ENCODE data around the gene ZNF821.

The ZNF821 gene

DNA sequence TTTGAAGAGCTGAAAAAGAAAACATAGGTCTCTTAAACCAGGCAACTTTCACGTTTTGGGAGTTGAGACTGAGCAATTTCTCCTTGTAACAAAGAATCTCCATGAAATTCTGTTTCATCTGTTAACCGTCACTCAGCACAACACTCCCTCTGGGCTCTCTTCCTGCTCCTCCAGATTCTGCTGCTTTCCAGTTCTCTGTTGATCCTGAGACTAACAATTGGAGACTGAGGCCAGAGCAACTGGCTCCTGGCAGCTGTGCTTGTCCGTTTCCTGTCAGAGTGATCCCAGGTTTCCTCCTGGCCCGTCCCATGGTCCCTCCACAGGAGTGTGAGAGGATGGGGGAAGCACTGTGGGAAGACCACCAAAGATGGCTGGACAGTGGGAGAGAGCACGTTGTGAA is 43.8 kb upstream of the ZNF821 start:
- DNase-seq (ENCODE audit: low read depth) = no peak
- TF ChIP-seq, protein P1, sequence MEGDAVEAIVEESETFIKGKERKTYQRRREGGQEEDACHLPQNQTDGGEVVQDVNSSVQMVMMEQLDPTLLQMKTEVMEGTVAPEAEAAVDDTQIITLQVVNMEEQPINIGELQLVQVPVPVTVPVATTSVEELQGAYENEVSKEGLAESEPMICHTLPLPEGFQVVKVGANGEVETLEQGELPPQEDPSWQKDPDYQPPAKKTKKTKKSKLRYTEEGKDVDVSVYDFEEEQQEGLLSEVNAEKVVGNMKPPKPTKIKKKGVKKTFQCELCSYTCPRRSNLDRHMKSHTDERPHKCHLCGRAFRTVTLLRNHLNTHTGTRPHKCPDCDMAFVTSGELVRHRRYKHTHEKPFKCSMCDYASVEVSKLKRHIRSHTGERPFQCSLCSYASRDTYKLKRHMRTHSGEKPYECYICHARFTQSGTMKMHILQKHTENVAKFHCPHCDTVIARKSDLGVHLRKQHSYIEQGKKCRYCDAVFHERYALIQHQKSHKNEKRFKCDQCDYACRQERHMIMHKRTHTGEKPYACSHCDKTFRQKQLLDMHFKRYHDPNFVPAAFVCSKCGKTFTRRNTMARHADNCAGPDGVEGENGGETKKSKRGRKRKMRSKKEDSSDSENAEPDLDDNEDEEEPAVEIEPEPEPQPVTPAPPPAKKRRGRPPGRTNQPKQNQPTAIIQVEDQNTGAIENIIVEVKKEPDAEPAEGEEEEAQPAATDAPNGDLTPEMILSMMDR (conservative IDR thresholded peaks at IDR 0.05; ENCODE audit: control insufficient read depth, insufficient read depth, low read depth, low read length) = no peak
- no peak overlapping the region for H3K4me3 ChIP-seq (ENCODE audit: control insufficient read depth, low read depth, low read length)

DNA sequence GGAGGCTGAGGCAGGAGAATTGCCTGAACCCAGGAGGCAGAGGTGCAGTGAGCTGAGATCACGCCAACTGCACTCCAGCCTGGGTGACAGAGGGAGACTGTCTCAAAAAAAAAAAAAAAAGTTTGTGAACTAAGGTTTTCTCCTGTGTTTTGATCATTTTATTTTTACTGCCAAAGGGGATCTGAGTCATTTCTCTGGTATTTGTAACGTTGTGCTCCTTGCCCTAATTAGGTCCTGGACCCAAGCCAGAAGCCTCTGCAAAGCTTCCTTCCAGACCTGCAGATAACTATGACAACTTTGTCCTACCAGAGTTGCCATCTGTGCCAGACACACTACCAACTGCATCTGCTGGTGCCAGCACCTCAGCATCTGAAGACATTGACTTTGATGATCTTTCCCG is 43.4 kb upstream of the ZNF821 start:
- no peak overlapping the region for H3K4me3 ChIP-seq (ENCODE audit: control insufficient read depth, low read depth, low read length)
- peak; percentile 90 for DNase-seq (ENCODE audit: low read depth)
- TF ChIP-seq, protein P1 (conservative IDR thresholded peaks at IDR 0.05; ENCODE audit: control insufficient read depth, insufficient read depth, low read depth, low read length) = no peak

DNA sequence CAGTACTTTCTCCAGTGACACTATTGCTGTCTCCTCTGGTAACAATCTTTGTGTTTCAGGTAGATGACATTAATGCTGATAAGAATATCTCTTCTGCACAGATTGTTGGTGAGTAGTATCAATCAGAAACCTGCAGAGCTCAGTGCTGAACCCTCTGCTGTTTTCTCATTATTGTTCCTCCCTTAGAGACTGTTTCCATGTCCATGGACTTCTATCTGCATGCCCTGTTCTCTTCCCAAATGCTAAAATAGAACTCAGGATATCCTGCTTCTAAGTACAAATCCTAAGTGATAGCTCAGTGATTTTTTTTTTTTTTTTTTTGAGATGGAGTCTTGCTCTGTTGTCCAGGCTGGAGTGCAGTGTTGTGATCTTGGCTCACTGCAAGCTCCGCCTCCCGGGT is 40.7 kb upstream of the ZNF821 start:
- no peak overlapping the region for H3K4me3 ChIP-seq (ENCODE audit: control insufficient read depth, low read depth, low read length)
- TF ChIP-seq, protein P1 (conservative IDR thresholded peaks at IDR 0.05; ENCODE audit: control insufficient read depth, insufficient read depth, low read depth, low read length) = no peak
- DNase-seq (ENCODE audit: low read depth) = no peak

DNA sequence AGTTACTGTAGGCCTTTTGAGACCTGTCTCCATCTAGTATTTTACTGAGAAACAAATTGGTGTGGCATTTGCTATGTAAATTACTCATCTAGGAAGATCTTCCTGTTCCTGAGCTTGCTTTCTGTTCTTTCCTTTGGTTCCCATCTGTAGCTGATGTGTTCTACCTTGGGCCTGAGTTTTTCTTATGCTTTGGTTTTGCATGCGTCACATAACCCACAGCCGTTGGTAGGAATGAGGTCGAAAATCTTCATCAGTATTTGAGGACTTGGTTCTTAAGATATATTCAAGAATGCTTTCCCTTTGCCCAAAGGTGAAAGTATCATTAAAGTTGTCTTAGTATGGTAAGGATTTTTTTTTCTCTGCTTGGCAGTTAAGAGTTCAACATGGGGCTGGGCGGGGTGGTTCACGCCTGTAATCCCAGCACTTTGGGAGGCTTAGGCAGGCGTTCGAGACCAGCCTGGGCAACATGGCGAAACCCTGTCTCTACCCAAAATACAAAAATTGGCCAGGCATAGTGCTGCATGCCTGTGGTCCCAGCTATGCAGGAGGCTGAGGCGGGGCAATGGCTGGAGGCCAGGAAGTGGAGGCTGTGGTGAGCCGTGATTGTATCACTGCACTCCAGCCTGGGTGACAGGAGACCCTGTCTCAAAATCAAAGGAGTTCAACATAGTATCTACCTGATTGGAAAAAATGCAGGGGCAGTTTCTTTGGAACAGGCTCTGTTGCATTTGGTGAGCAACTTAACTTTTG is 40.1 kb upstream of the ZNF821 start:
- DNase-seq (ENCODE audit: low read depth) = peak; percentile 41
- TF ChIP-seq, protein P1 (conservative IDR thresholded peaks at IDR 0.05; ENCODE audit: control insufficient read depth, insufficient read depth, low read depth, low read length) = no peak
- no peak overlapping the region for H3K4me3 ChIP-seq (ENCODE audit: control insufficient read depth, low read depth, low read length)

DNA sequence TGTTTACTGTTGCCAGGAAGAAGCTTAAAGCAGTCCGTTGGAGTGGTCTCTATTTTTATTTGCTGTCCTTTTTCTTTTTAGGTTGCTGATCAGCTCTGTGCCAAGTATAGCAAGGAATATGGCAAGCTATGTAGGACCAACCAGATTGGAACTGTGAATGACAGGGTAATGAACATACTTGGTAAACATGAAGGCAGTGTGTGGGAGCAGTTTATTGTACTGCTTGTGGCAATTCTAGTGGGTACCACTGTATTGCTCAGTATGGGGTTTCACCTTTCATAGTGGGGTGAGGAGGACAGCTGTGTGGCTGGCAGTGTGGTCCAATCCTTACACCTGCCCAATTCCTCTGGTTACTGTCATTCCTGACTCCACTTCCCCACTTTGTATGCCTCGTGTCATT is 36.7 kb upstream of the ZNF821 start:
- H3K4me3 ChIP-seq (ENCODE audit: control insufficient read depth, low read depth, low read length) = no peak overlapping the region
- no peak for DNase-seq (ENCODE audit: low read depth)
- TF ChIP-seq, protein P1 (conservative IDR thresholded peaks at IDR 0.05; ENCODE audit: control insufficient read depth, insufficient read depth, low read depth, low read length) = no peak

DNA sequence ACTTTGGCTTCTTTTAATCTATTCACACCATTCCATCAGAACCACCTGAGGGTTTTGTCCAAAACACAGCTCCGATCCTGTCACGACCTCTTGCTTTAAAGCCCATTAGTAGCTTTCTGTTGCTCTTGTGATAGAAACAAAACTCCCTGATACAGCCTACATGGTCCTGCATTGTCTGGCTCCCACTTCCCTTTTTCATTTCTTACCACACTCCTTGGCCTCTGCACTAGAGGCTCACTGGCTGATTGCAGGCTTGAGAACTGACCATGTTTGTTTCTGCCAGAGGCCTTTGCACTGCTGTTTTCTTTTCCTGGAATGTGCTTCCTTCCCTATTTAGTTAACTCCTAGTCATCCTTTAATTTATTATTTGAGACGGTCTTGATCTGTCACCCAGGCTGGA is 35.1 kb upstream of the ZNF821 start:
- TF ChIP-seq, protein P1 (conservative IDR thresholded peaks at IDR 0.05; ENCODE audit: control insufficient read depth, insufficient read depth, low read depth, low read length) = no peak
- no peak for DNase-seq (ENCODE audit: low read depth)
- no peak overlapping the region for H3K4me3 ChIP-seq (ENCODE audit: control insufficient read depth, low read depth, low read length)
